ENCODE data around the gene IL20. TPM values are rescaled to one million over a fixed set of nuclear protein-coding genes. Genes with fewer than 3 reads are reported as not detected.

IL20 gene
- polyA plus RNA-seq, 2 of the 4 experiments (the other 2 are of a cell fraction): 0.05 TPM; not detected in 1

- TF ChIP-seq SMC3 (IDR thresholded peaks at IDR 0.05): no peak
- no peak for TF ChIP-seq NFE2L2 (conservative IDR thresholded peaks at IDR 0.05; ENCODE audit: low read length)
- no peak for TF ChIP-seq MAZ (IDR thresholded peaks at IDR 0.05; ENCODE audit: borderline replicate concordance, low read depth, low read length)
- TF ChIP-seq CEBPB (IDR thresholded peaks at IDR 0.05): no peak
- no peak for TF ChIP-seq BHLHE40 (IDR thresholded peaks at IDR 0.05; ENCODE audit: low read depth, low read length)
- no peak for TF ChIP-seq EP300 (IDR thresholded peaks at IDR 0.05)
- TF ChIP-seq HES2 (IDR thresholded peaks at IDR 0.05): no peak
- no peak for TF ChIP-seq RFX5 (IDR thresholded peaks at IDR 0.05)
- no peak for TF ChIP-seq NR3C1 (IDR thresholded peaks at IDR 0.05)
- Histone ChIP-seq H3K4me3 (no peak overlapping the region), H3K4me2 (no peak overlapping the region), H3K9me3 (no peaks in the 10 kb centered on the region), H3K4me1 (no peaks in the 10 kb centered on the region), H3K27ac (no peak overlapping the region)
- CTCF ChIA-PET: interaction anchor here (1.9 kb wide), 1 partner anchor 344 kb away, joined by 5 read pairs; no protein-coding TSS in a partner anchor
- DNase-seq (ENCODE audit: low read depth in 1 of 2, low spot score in 1 of 2): no peak
- POLR2A ChIA-PET: no interaction called here
- FAIRE-seq: no peak
- WGBS (ENCODE audit: missing lambda C conversion rate): 67% methylated on average over 6 of the region's 6 CpGs
- ATAC-seq: no peak
Observed at GRCh38 chr1:206834217-206834616, 31.2 kb upstream of the IL20 start.

GRCh38 chr1:206834711-206835110 lies 30.7 kb upstream of the IL20 start:
- no peak for ATAC-seq
- Histone ChIP-seq H3K27ac (no peak overlapping the region), H3K4me3 (no peak overlapping the region), H3K4me2 (no peak overlapping the region), H3K9me3 (no peaks in the 10 kb centered on the region), H3K4me1 (no peaks in the 10 kb centered on the region)
- TF ChIP-seq GATA3 (IDR thresholded peaks at IDR 0.05; ENCODE audit: borderline replicate concordance) (no peak), CEBPB (IDR thresholded peaks at IDR 0.05) (no peak), JUNB (IDR thresholded peaks at IDR 0.05) (no peak), HOXA7 (CRISPR knock-in tag; IDR thresholded peaks at IDR 0.05) (no peak), EHF (CRISPR knock-in tag; IDR thresholded peaks at IDR 0.05) (no peak), REST (IDR thresholded peaks at IDR 0.05) (no peak), HOXB5 (CRISPR knock-in tag; IDR thresholded peaks at IDR 0.05) (no peak), PHF8 (IDR thresholded peaks at IDR 0.05; ENCODE audit: borderline replicate concordance, low read depth) (no peak), HMGXB4 (CRISPR knock-in tag; IDR thresholded peaks at IDR 0.05; ENCODE audit: borderline replicate concordance) (no peak), BHLHE40 (IDR thresholded peaks at IDR 0.05; ENCODE audit: low read depth, low read length) (no peak), HDAC2 (IDR thresholded peaks at IDR 0.05) (no peak), CTCF (IDR thresholded peaks at IDR 0.05) (no peak), SREBF2 (IDR thresholded peaks at IDR 0.05) (no peak), ELK1 (IDR thresholded peaks at IDR 0.05; ENCODE audit: low read depth, low read length) (no peak), KDM1A (IDR thresholded peaks at IDR 0.05; ENCODE audit: low read depth) (no peak), PBX3 (IDR thresholded peaks at IDR 0.05) (no peak), HEYL (CRISPR knock-in tag; IDR thresholded peaks at IDR 0.05) (no peak)
- ChIA-PET POLR2A (interaction anchor here (0.6 kb wide), 1 partner anchor 215 kb away, joined by 3 read pairs; no protein-coding TSS in a partner anchor), CTCF (interaction anchor here (1.3 to 1.9 kb wide), 2 partner anchors 22 to 344 kb away, joined by 3 to 5 read pairs; no protein-coding TSS in a partner anchor)
- no peak for DNase-seq (ENCODE audit: low read depth in 1 of 2, low spot score in 1 of 2)
- 23% methylated on average over 3 of the region's 3 CpGs for WGBS (ENCODE audit: missing lambda C conversion rate)
- FAIRE-seq: no peak
